ENCODE data around the gene HSPB8.

Gene HSPB8

DNA sequence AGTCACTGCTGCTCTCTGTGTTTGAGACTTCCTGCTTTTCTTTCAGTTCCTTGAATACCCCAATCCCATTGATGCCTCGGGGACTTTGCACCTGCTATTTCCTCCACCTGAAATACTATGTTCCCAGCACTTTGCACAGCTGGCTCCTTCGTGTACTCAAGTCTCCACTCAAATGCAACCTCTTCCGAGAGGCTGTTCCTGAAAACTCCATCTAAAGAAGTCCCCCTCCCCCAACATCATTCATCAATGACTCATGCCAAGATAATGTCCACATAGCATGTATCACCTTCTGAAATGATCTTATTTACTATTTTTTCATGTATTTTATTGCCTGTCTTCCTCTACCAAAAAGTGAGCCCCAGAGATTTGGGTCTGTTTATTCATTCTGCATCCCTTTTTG, 48.6 kb downstream of the HSPB8 start:
- H3K9me3 ChIP-seq, result no peaks in the 10 kb centered on the region
- H3K4me3 ChIP-seq, result no peak overlapping the region
- no peaks in the 10 kb centered on the region for H3K36me3 ChIP-seq
- TF ChIP-seq, protein P1, sequence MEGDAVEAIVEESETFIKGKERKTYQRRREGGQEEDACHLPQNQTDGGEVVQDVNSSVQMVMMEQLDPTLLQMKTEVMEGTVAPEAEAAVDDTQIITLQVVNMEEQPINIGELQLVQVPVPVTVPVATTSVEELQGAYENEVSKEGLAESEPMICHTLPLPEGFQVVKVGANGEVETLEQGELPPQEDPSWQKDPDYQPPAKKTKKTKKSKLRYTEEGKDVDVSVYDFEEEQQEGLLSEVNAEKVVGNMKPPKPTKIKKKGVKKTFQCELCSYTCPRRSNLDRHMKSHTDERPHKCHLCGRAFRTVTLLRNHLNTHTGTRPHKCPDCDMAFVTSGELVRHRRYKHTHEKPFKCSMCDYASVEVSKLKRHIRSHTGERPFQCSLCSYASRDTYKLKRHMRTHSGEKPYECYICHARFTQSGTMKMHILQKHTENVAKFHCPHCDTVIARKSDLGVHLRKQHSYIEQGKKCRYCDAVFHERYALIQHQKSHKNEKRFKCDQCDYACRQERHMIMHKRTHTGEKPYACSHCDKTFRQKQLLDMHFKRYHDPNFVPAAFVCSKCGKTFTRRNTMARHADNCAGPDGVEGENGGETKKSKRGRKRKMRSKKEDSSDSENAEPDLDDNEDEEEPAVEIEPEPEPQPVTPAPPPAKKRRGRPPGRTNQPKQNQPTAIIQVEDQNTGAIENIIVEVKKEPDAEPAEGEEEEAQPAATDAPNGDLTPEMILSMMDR (IDR thresholded peaks at IDR 0.05), result no peak
- H3K27ac ChIP-seq, result no peak overlapping the region
- no peaks in the 10 kb centered on the region for H3K4me1 ChIP-seq
- DNase-seq, result no peak
- intact Hi-C loops (cut with DNase I; ENCODE audit: low total_unique reads), result no loop called here
- H3K27me3 ChIP-seq, result peaks cover 0 to 7% of the 10 kb centered on the region in 2 donors

DNA sequence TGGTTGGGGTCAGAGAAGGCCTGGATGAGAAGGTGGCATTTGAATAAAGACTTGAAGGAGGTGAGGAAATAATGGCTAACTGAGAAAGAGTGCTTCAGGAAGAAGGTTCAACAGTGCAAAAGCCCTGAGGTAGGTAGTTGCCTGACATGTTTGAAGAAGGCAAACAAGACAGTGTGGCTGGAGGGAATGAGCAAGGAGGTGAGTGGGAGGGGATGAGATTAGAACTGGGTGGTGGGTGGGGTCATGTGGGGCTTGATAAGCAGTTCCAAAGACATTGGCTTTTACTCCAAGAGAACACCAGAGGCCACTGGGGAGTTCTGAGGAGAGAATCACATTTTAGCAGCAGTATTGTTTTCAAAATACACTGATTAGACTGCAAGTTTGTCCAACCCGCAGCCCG, 50.5 kb downstream of the HSPB8 start:
- TF ChIP-seq, protein P1 (IDR thresholded peaks at IDR 0.05), result no peak
- no peak for DNase-seq
- Histone ChIP-seq H3K27ac (no peak overlapping the region), H3K4me3 (no peak overlapping the region), H3K36me3 (no peaks in the 10 kb centered on the region), H3K27me3 (peaks cover 0 to 5% of the 10 kb centered on the region in 2 donors), H3K9me3 (no peaks in the 10 kb centered on the region), H3K4me1 (no peaks in the 10 kb centered on the region)
- intact Hi-C loops (cut with DNase I; ENCODE audit: low total_unique reads), result no loop called here

DNA sequence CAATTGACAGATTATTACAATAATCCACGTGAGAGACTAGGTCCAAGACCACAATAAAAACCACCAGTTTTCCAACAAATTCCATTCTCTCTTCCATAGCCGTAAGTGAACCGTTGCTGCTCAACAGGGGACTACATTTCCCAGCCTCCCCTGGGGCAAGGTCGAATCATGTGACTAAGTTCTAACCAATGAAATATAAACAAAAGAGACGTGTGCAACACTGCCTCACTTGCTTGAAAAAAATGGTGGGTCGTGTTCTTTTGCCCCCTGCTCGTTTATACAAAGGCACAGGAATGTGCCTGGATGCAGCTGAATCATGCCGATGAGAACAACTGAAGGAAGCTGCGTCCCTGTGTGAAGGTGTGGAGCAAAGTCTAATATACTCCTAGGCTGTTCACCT, 51.1 kb downstream of the HSPB8 start:
- H3K9me3 ChIP-seq, result no peaks in the 10 kb centered on the region
- intact Hi-C loops (cut with DNase I; ENCODE audit: low total_unique reads), result no loop called here
- H3K36me3 ChIP-seq, result no peaks in the 10 kb centered on the region
- peaks cover 0 to 5% of the 10 kb centered on the region in 2 donors for H3K27me3 ChIP-seq
- TF ChIP-seq, protein P1 (IDR thresholded peaks at IDR 0.05), result no peak
- H3K27ac ChIP-seq, result no peak overlapping the region
- DNase-seq, result no peak
- H3K4me1 ChIP-seq, result no peaks in the 10 kb centered on the region
- H3K4me3 ChIP-seq, result no peak overlapping the region

DNA sequence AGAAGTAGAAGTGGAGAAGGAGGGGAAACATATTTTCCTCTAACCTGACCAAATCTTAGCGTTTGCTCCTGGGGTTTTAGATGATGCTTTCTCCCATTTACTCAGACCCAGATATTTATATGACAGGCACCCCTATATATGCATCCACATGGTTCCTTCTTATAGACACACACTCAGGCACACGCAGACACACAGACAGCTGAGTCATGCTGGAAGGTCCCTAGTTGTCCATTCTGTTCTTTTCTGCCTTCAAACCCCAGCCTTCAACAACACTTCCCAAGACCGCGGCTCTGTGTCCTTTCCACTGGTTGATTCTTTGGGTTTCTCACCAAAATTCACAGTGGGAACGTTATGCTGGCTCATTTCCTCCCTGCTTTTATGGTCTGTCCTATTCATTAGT, 52.1 kb downstream of the HSPB8 start:
- no peak for DNase-seq
- intact Hi-C loops (cut with DNase I; ENCODE audit: low total_unique reads), result no loop called here
- no peak overlapping the region for H3K27ac ChIP-seq
- no peaks in the 10 kb centered on the region for H3K36me3 ChIP-seq
- H3K4me3 ChIP-seq, result no peak overlapping the region
- no peaks in the 10 kb centered on the region for H3K4me1 ChIP-seq
- H3K9me3 ChIP-seq, result no peaks in the 10 kb centered on the region
- peaks cover 0 to 5% of the 10 kb centered on the region in 2 donors for H3K27me3 ChIP-seq
- TF ChIP-seq, protein P1 (IDR thresholded peaks at IDR 0.05), result no peak

DNA sequence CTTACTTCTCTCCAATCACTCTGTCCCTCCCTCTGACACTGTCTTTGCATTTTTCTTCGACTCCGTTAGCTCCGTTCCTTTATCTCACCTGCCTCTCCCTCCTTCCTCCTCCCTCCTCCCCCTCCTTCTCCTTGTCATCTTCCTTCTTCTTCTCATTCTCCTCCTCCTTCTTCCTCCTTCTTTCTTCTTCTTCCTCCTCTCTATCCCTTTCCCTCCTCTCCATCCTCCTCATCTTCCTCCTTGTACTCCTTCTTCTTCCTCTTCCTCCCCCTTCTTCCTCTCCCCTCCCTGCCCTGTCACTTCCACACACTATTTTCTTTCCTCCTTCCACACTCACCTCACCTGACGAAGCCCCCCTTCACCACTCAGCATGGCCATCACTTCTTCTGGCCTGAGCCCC, 53.0 kb downstream of the HSPB8 start:
- no peak overlapping the region for H3K27ac ChIP-seq
- TF ChIP-seq, protein P1 (IDR thresholded peaks at IDR 0.05), result no peak
- H3K9me3 ChIP-seq, result no peaks in the 10 kb centered on the region
- no peak overlapping the region for H3K4me3 ChIP-seq
- H3K27me3 ChIP-seq, result peaks cover 0 to 5% of the 10 kb centered on the region in 2 donors
- no peaks in the 10 kb centered on the region for H3K4me1 ChIP-seq
- no peaks in the 10 kb centered on the region for H3K36me3 ChIP-seq
- intact Hi-C loops (cut with DNase I; ENCODE audit: low total_unique reads), result no loop called here
- DNase-seq, result no peak

DNA sequence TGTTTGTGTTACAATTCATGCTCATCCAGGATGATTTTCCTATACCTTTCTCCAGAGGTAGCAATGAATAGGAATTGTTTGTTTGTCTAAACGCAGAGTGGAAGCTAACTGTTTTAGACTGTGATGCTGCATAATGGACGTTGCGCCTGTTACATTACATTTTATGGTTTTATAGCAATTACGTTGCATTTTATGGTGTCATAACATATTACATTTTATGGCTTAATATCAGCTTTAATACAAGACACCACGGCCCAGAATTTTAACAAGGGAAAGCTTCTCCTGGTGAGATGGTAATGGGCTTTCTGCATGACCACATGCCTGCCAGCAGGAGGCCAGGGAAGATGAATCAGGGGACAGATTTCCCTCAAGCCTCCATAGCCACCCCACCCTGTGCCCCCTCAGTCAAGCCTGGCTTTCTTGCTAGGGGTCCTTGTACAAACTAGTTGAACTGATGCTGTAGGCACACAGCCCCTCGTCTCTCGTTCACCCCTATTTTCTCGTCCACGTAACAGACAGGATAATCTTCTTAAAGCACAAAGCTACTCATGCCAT, 56.5 kb downstream of the HSPB8 start:
- no peak for DNase-seq
- intact Hi-C loops (cut with DNase I; ENCODE audit: low total_unique reads), result no loop called here
- TF ChIP-seq, protein P1 (IDR thresholded peaks at IDR 0.05), result no peak
- peaks cover 0 to 5% (median 0%) of the 10 kb centered on the region in 3 donors for H3K9me3 ChIP-seq
- H3K4me1 ChIP-seq, result peaks cover 0 to 12% (median 5%) of the 10 kb centered on the region in 4 donors
- no peak overlapping the region for H3K27ac ChIP-seq
- H3K27me3 ChIP-seq, result peaks cover 0 to 5% of the 10 kb centered on the region in 2 donors
- H3K4me3 ChIP-seq, result no peak overlapping the region
- no peaks in the 10 kb centered on the region for H3K36me3 ChIP-seq

Measured in tibial artery (tissue), 4 donors.